ENCODE results near the gene NKAIN1. TPM values are rescaled to one million over a fixed set of nuclear protein-coding genes. Genes with fewer than 3 reads are reported as not detected.

The NKAIN1 gene
- total RNA-seq, 1 experiment from 2014 or later = 1.1 TPM

- Histone ChIP-seq H3K9ac (ENCODE audit: low read length) (no peak overlapping the region), H4K20me1 (ENCODE audit: insufficient read depth) (no peaks in the 10 kb centered on the region), H3K36me3 (ENCODE audit: control insufficient read depth in 1 of 2, insufficient read depth in 2 of 2, low read length in 2 of 2) (no peaks in the 10 kb centered on the region), H3K9me2 (ENCODE audit: insufficient read depth) (no peaks in the 10 kb centered on the region), H3K4me3 (replicated peaks in 1 of 2; ENCODE audit: low read depth in 1 of 2, low read length in 2 of 2) (no peak overlapping the region), H3K9me3 (ENCODE audit: control insufficient read depth in 1 of 2, insufficient read depth in 1 of 2, low read depth in 1 of 2, low read length in 2 of 2) (no peaks in the 10 kb centered on the region), H3K79me2 (ENCODE audit: insufficient read depth, low read length) (no peaks in the 10 kb centered on the region), H3K4me2 (ENCODE audit: low read length) (no peak overlapping the region), H3K4me1 (ENCODE audit: control insufficient read depth in 1 of 2, insufficient read depth in 2 of 2, low read length in 2 of 2) (no peaks in the 10 kb centered on the region), H3K27me3 (ENCODE audit: insufficient read depth, low read length) (no peaks in the 10 kb centered on the region), H3K27ac (ENCODE audit: low read depth, low read length) (no peak overlapping the region), H2AFZ (ENCODE audit: low read depth, low read length, poor library complexity, severe bottlenecking) (no peak overlapping the region)
- CTCF ChIA-PET = no interaction called here
- DNase-seq (ENCODE audit: low read depth, low spot score) (no peak), ATAC-seq (no peak)
- POLR2A ChIA-PET = no interaction called here
- no TSS peak for BruUV-seq (replicated peaks)
- intact Hi-C loops (cut with micrococcal nuclease) = no loop called here
- RAD21 ChIA-PET (ENCODE audit: low non-redundant PET in 1 of 2, low total read pairs in 2 of 2, uncharacterized antibody in 2 of 2, unreplicated experiment in 2 of 2) = no interaction called here
- TF ChIP-seq SIN3A (IDR thresholded peaks at IDR 0.05; ENCODE audit: low read depth) = no peak
- no peak for TF ChIP-seq JUND (IDR thresholded peaks at IDR 0.05)
- TF ChIP-seq RAD21 (IDR thresholded peaks at IDR 0.05; ENCODE audit: low read depth) = no peak
- TF ChIP-seq POLR2AphosphoS5 (IDR thresholded peaks at IDR 0.05; ENCODE audit: low read depth, low read length) = no peak
- no peak for TF ChIP-seq ELF1 (IDR thresholded peaks at IDR 0.05; ENCODE audit: borderline replicate concordance, low read depth)
- no peak for TF ChIP-seq SP1 (IDR thresholded peaks at IDR 0.05; ENCODE audit: low read depth)
- TF ChIP-seq SRF (IDR thresholded peaks at IDR 0.05; ENCODE audit: low read depth) = no peak
- TF ChIP-seq FOSL1 (IDR thresholded peaks at IDR 0.05; ENCODE audit: low read depth) = no peak
- TF ChIP-seq, protein P1, sequence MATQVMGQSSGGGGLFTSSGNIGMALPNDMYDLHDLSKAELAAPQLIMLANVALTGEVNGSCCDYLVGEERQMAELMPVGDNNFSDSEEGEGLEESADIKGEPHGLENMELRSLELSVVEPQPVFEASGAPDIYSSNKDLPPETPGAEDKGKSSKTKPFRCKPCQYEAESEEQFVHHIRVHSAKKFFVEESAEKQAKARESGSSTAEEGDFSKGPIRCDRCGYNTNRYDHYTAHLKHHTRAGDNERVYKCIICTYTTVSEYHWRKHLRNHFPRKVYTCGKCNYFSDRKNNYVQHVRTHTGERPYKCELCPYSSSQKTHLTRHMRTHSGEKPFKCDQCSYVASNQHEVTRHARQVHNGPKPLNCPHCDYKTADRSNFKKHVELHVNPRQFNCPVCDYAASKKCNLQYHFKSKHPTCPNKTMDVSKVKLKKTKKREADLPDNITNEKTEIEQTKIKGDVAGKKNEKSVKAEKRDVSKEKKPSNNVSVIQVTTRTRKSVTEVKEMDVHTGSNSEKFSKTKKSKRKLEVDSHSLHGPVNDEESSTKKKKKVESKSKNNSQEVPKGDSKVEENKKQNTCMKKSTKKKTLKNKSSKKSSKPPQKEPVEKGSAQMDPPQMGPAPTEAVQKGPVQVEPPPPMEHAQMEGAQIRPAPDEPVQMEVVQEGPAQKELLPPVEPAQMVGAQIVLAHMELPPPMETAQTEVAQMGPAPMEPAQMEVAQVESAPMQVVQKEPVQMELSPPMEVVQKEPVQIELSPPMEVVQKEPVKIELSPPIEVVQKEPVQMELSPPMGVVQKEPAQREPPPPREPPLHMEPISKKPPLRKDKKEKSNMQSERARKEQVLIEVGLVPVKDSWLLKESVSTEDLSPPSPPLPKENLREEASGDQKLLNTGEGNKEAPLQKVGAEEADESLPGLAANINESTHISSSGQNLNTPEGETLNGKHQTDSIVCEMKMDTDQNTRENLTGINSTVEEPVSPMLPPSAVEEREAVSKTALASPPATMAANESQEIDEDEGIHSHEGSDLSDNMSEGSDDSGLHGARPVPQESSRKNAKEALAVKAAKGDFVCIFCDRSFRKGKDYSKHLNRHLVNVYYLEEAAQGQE (IDR thresholded peaks at IDR 0.05; ENCODE audit: low read depth) = no peak
- TF ChIP-seq EGR1 (IDR thresholded peaks at IDR 0.05; ENCODE audit: low read depth) = no peak
- TF ChIP-seq, protein P2, sequence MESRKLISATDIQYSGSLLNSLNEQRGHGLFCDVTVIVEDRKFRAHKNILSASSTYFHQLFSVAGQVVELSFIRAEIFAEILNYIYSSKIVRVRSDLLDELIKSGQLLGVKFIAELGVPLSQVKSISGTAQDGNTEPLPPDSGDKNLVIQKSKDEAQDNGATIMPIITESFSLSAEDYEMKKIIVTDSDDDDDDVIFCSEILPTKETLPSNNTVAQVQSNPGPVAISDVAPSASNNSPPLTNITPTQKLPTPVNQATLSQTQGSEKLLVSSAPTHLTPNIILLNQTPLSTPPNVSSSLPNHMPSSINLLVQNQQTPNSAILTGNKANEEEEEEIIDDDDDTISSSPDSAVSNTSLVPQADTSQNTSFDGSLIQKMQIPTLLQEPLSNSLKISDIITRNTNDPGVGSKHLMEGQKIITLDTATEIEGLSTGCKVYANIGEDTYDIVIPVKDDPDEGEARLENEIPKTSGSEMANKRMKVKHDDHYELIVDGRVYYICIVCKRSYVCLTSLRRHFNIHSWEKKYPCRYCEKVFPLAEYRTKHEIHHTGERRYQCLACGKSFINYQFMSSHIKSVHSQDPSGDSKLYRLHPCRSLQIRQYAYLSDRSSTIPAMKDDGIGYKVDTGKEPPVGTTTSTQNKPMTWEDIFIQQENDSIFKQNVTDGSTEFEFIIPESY (IDR thresholded peaks at IDR 0.05; ENCODE audit: extremely low read depth, insufficient replicate concordance, low read length) = no peak
- no peak for TF ChIP-seq YY1 (IDR thresholded peaks at IDR 0.05; ENCODE audit: extremely low read depth, insufficient replicate concordance, low read depth, low read length)
- TF ChIP-seq, protein P3, sequence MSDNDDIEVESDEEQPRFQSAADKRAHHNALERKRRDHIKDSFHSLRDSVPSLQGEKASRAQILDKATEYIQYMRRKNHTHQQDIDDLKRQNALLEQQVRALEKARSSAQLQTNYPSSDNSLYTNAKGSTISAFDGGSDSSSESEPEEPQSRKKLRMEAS (IDR thresholded peaks at IDR 0.05) = no peak
- TF ChIP-seq CEBPB (IDR thresholded peaks at IDR 0.05; ENCODE audit: low read depth) = no peak
- TF ChIP-seq EZH2 (IDR thresholded peaks at IDR 0.05) = no peak
- no peak for TF ChIP-seq ATF3 (IDR thresholded peaks at IDR 0.05)
- no peak for TF ChIP-seq CBX3 (IDR thresholded peaks at IDR 0.05; ENCODE audit: low read depth)
- no peak for TF ChIP-seq CTCF (IDR thresholded peaks at IDR 0.05 in 2 of 3, conservative IDR thresholded peaks at IDR 0.05 in 1 of 3; ENCODE audit: borderline replicate concordance in 1 of 3, insufficient read depth in 1 of 3, low read depth in 2 of 3, low read length in 2 of 3)
- no peak for TF ChIP-seq TCF7L2 (IDR thresholded peaks at IDR 0.05; ENCODE audit: borderline replicate concordance, extremely low read depth, insufficient read depth, insufficient read length)
Measured at GRCh38 chr1:31207569-31207968, 32.1 kb downstream of the NKAIN1 start.
